ENCODE measurements around the gene UNC80.

GRCh38 chr2:209870067-209870466 lies 98.4 kb downstream of the UNC80 start:
- TF ChIP-seq CTCF (IDR thresholded peaks at IDR 0.05) (no peak), POLR2A (IDR thresholded peaks at IDR 0.05) (no peak)
